PC-9 (cell line): Measurements from ENCODE around the gene STARD13. TPM values are rescaled to one million over a fixed set of nuclear protein-coding genes. Genes with fewer than 3 reads are reported as not detected.

Experiments
- BruUV-seq: library from RNA; stranded (reverse); fragments of 400-500 nt; replicated peaks from 2 replicates; lab custom pipeline; 2021; lab: Mats Ljungman, UMichigan
- CTCF ChIA-PET: fragments of 300-600 bp; sonication (Branson Sonifier 250); formaldehyde crosslinking; loops from one replicate; lab custom pipeline; 2022; ENCODE audit warnings: antibody characterized with exemption; lab: Charles Lee
- POLR2A ChIA-PET: fragments of 300-600 bp; sonication (Branson Sonifier 250); formaldehyde crosslinking; loops from one replicate; lab custom pipeline; 2022; ENCODE audit warnings: antibody characterized with exemption; ENCODE audit not compliant: unreplicated experiment; lab: Charles Lee
- DNase-seq, 2 experiments: peaks; one replicate each; pipeline versions ENCODE4 v3.0.0 to v3.0.0-alpha.2; 2015 to 2022; ENCODE audit warnings: mixed read lengths in 1 of 2
- H2AFZ ChIP-seq: fragments of 200-600 bp; sonication (generic); 2 replicates; pipeline ENCODE4 v1.8.1; 2017; ENCODE audit warnings: antibody characterized with exemption
- H3F3A ChIP-seq: fragments of 200-600 bp; sonication (generic); 2 replicates; pipeline ENCODE4 v1.8.1; 2017; ENCODE audit warnings: antibody characterized with exemption, mild to moderate bottlenecking, low read depth; ENCODE audit not compliant: insufficient read depth
- H3K27ac ChIP-seq: fragments of 200-600 bp; sonication (generic); 2 replicates; pipeline ENCODE4 v1.6.1; 2016; ENCODE audit warnings: mixed run types
- H3K27me3 ChIP-seq: fragments of 200-600 bp; sonication (generic); 2 replicates; pipeline ENCODE4 v1.6.1; 2016; ENCODE audit warnings: low read depth, mixed run types; ENCODE audit not compliant: insufficient read depth
- H3K36me3 ChIP-seq: fragments of 200-600 bp; sonication (generic); 2 replicates; pipeline ENCODE4 v1.6.1; 2016; ENCODE audit warnings: low read depth, mixed run types
- H3K4me1 ChIP-seq: fragments of 200-600 bp; sonication (generic); replicated peaks from 2 replicates; pipeline ENCODE4 v1.6.1; 2016; ENCODE audit warnings: mixed run types; ENCODE audit not compliant: insufficient read depth
- H3K4me2 ChIP-seq: fragments of 200-600 bp; sonication (generic); 2 replicates; pipeline ENCODE4 v1.6.1; 2017; ENCODE audit warnings: mixed run types
- H3K4me3 ChIP-seq: fragments of 200-600 bp; sonication (generic); 2 replicates; pipeline ENCODE4 v1.6.1; 2016; ENCODE audit warnings: mixed run types
- H3K79me2 ChIP-seq: fragments of 200-600 bp; sonication (generic); 2 replicates; pipeline ENCODE4 v1.6.1; 2017; ENCODE audit warnings: low read depth, mixed run types
- H3K9me2 ChIP-seq: fragments of 200-600 bp; sonication (generic); 2 replicates; pipeline ENCODE4 v1.8.1; 2017; ENCODE audit warnings: mild to moderate bottlenecking; ENCODE audit not compliant: insufficient read depth
- H3K9me3 ChIP-seq: fragments of 200-600 bp; sonication (generic); 2 replicates; pipeline ENCODE4 v1.8.1; 2016; ENCODE audit warnings: low read depth; ENCODE audit not compliant: insufficient read depth
- H4K20me1 ChIP-seq: fragments of 200-600 bp; sonication (generic); 2 replicates; pipeline ENCODE4 v1.8.1; 2017; ENCODE audit not compliant: insufficient read depth
- EZH2 ChIP-seq: fragments of 200-600 bp; sonication (generic); IDR thresholded peaks from 2 replicates; pipeline ENCODE4 v1.8.0; 2017; ENCODE audit warnings: antibody characterized with exemption, low read depth
- intact Hi-C: fragments of 100-400 bp; cut with micrococcal nuclease; formaldehyde crosslinking; loops from one replicate; pipeline ENCODE4 v1.10.0; 2022; ENCODE audit not compliant: unreplicated experiment
- total RNA-seq: library from RNA; stranded (reverse); gene quantifications from 2 replicates; pipeline ENCODE4 v1.2.3, GENCODE V29; 2021
- TF ChIP-seq, protein P1 (sequence below): fragments of 200-600 bp; sonication (generic); conservative IDR thresholded peaks from 2 replicates; pipeline ENCODE4 v1.6.1; 2017; ENCODE audit warnings: mixed run types, antibody characterized with exemption, mild to moderate bottlenecking, moderate library complexity

The STARD13 gene
- total RNA-seq, 1 experiment from 2014 or later: 19.6 TPM

DNA sequence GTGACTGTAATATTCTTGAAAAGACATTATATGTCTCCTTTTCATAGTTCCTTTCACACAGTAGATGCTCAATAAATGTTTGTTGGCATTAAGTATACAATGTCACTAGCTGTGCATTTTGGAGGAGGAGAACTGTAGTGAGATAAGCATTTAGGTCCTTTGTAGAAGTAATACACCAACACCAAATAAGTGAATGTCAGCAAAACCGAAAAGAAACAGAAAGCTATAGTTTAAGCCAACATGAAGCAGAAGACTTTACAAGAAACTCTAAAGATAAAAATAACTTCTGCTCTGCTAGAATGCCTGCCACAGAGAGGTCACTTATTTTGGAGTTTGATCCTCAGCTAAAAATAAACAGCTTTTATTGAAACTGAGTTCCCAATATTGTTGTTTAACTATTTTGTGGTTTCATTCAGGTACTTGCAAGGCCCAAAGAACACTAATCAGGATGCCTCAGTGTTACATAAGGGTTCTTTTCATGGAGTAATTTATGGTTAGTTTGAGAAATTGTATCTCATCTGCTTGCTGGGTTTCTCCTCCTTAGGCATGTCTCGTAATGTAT, 86.2 kb downstream of the STARD13 start:
- intact Hi-C loops: no loop called here
- H3K36me3 ChIP-seq: 0 out of 2 replicates have a peak, but pooled peaks cover 4% of the 10 kb centered on the region
- no peak overlapping the region for H3K4me3 ChIP-seq
- H3K27ac ChIP-seq: no peak overlapping the region
- no peaks in the 10 kb centered on the region; the same call in 1 of the 2 replicates for H3F3A ChIP-seq
- no TSS peak for BruUV-seq
- H3K27me3 ChIP-seq: no peaks in the 10 kb centered on the region
- no peaks in the 10 kb centered on the region for H3K9me3 ChIP-seq
- H3K4me1 ChIP-seq: peaks cover 10% of the 10 kb centered on the region
- DNase-seq: no peak
- no peak overlapping the region for H3K4me2 ChIP-seq
- no peaks in the 10 kb centered on the region for H4K20me1 ChIP-seq
- POLR2A ChIA-PET: no interaction called here
- H3K9me2 ChIP-seq: no peaks in the 10 kb centered on the region
- TF ChIP-seq, protein P1, sequence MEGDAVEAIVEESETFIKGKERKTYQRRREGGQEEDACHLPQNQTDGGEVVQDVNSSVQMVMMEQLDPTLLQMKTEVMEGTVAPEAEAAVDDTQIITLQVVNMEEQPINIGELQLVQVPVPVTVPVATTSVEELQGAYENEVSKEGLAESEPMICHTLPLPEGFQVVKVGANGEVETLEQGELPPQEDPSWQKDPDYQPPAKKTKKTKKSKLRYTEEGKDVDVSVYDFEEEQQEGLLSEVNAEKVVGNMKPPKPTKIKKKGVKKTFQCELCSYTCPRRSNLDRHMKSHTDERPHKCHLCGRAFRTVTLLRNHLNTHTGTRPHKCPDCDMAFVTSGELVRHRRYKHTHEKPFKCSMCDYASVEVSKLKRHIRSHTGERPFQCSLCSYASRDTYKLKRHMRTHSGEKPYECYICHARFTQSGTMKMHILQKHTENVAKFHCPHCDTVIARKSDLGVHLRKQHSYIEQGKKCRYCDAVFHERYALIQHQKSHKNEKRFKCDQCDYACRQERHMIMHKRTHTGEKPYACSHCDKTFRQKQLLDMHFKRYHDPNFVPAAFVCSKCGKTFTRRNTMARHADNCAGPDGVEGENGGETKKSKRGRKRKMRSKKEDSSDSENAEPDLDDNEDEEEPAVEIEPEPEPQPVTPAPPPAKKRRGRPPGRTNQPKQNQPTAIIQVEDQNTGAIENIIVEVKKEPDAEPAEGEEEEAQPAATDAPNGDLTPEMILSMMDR: no peak
- TF ChIP-seq EZH2: no peak
- H3K79me2 ChIP-seq: no peaks in the 10 kb centered on the region
- CTCF ChIA-PET: no interaction called here
- no peak overlapping the region for H2AFZ ChIP-seq

DNA sequence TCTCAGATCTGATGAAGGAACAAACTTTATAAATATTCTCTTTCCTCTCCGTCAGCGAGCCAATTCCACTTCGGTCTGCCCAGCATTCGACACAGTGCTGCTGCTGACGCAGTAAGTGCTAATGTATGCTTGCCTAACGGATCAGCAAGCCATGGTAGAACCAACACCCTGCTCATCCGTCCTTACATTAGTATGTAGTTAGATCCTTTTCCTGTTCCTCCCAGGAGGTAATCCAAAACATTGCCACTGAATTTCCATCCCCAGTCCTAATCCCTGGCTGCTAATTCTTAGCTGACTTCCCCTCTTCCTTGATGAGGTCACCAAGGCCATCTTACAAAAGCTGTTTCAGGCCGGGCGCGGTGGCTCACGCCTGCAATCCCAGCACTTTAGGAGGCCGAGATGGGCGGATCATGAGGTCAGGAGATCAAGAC, 88.0 kb downstream of the STARD13 start:
- CTCF ChIA-PET: no interaction called here
- H3K9me3 ChIP-seq: no peaks in the 10 kb centered on the region
- BruUV-seq: no TSS peak

DNA sequence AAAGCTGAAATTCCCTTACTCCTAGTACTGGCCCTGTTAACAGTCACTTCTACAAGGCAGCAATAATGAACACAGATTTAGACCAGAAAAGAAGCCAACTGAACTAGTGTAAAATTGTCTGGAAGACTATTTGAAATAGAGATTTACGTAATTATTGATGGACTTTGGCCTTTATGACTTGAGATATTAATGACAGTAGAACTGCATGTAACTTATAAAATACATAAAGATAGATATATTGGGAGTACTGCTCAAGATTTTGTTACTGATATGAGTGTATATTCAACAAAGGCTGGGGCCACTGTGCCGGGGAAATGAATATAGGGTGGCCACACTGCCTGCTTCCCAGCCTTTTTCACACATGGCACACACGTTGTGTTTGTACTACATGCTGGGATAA, 88.8 kb downstream of the STARD13 start:
- H3K4me2 ChIP-seq: no peak overlapping the region
- no peak overlapping the region for H3K4me3 ChIP-seq
- H3K36me3 ChIP-seq: 0 out of 2 replicates have a peak, but pooled peaks cover 2% of the 10 kb centered on the region
- H3K9me2 ChIP-seq: no peaks in the 10 kb centered on the region
- no peaks in the 10 kb centered on the region for H4K20me1 ChIP-seq
- DNase-seq: no peak
- no TSS peak for BruUV-seq
- ChIA-PET POLR2A (no interaction called here), CTCF (no interaction called here)
- no peaks in the 10 kb centered on the region; the same call in 1 of the 2 replicates for H3F3A ChIP-seq
- no peak overlapping the region for H2AFZ ChIP-seq
- no peak for TF ChIP-seq EZH2
- TF ChIP-seq, protein P1: no peak
- no peaks in the 10 kb centered on the region for H3K79me2 ChIP-seq
- no peak overlapping the region for H3K27ac ChIP-seq
- peaks cover 11% of the 10 kb centered on the region for H3K4me1 ChIP-seq
- H3K27me3 ChIP-seq: no peaks in the 10 kb centered on the region
- no peaks in the 10 kb centered on the region for H3K9me3 ChIP-seq
- intact Hi-C loops: no loop called here

More for the DNA sequence above, 88.0 kb downstream of the STARD13 start:
- TF ChIP-seq, protein P1: no peak
- no peak for TF ChIP-seq EZH2
- no peak for DNase-seq
- no peaks in the 10 kb centered on the region for H4K20me1 ChIP-seq
- intact Hi-C loops: no loop called here
- H3K27ac ChIP-seq: no peak overlapping the region
- POLR2A ChIA-PET: no interaction called here
- no peaks in the 10 kb centered on the region for H3K9me2 ChIP-seq
- 0 out of 2 replicates have a peak, but pooled peaks cover 2% of the 10 kb centered on the region for H3K36me3 ChIP-seq
- no peaks in the 10 kb centered on the region for H3K79me2 ChIP-seq
- no peaks in the 10 kb centered on the region; the same call in 1 of the 2 replicates for H3F3A ChIP-seq
- no peak overlapping the region for H3K4me2 ChIP-seq
- H3K27me3 ChIP-seq: no peaks in the 10 kb centered on the region
- peaks cover 11% of the 10 kb centered on the region for H3K4me1 ChIP-seq
- no peak overlapping the region for H2AFZ ChIP-seq
- no peak overlapping the region for H3K4me3 ChIP-seq
